NCI-H2029 treated with DMSO at 0.1 percent for 48 hours (cell line): Measurements from ENCODE around the gene SIAH3.

Source experiments
- DNase-seq: peaks from one replicate; lab custom pipeline; 2025; lab: John Stamatoyannopoulos, UW

SIAH3 gene

DNA sequence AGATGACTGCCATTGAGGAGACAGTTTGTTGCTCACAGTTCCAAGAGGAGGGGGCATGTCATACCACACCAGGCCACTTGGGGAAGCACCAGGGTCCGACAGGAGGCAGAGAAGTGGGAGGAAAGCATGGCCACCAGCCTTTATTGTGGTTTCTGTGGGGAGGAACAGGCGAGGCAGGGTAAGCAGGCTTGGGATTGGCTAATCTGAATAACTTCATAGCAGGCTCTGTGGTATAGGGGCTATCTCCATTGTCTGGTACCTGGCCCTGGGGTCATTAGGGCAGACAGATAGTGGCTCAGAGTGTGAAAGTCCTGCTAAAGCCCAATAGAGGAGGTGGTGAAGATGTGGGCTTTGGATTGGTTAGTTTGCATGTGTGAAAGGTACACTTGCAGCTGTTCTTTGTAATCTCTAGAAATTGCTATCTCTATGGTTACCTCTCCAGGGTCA is 114.0 kb downstream of the SIAH3 start:
- DNase-seq, result no peak

DNA sequence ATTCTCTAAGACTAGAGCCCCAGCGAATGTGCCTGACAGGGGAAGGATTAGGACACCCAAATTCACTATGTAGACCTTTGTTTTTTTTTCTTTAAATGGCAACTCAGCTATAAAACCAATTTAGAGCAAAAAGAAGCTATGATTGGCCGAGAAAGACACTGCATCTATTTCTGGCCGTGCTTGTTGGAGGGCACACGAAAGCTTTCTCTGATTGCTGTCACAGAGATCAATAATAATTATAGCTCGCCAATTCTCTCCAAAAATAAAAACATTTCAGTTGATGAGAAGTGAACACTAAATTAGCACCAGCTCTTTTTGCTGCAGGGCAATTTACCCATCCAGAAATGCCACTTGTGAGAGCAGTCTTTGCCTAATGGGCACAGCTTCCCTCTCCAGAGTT is 118.2 kb downstream of the SIAH3 start:
- no peak for DNase-seq

DNA sequence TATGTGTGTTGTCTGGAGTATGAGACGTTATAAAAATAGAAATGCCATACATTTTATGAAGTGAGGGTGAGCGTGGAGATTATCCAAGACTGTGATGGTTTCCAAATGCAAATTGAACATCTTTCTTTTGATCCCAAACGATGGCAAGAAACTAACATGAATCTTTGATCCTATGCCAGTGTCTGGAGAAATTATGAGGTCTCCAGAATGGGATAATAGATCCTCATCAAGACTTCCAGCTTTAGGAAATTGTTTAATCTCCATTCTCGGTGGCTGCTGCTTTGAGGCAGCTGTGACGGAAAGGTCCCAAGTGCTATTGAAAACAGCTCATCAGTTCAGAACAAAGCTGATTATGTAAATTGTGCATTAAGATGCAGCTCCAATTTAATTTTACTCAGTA is 118.6 kb downstream of the SIAH3 start:
- DNase-seq, result no peak

DNA sequence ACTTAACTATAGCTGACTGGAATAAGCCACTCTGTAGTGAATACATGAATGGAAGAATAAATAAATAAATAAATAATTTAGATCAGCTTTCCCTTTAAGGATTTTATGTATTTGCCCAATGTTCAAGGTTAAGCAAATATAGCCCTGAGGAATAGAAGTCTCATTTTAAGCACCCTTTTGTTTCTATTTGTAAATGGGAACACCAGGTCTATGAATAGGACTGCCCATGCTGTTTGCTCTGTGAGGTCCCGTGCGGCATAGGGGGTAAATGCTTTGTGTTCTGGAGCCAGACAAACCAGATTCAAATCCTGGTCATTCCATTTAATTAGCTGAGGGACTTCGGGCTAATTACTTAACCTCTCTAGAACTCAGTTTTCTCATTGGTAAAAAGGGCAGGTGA is 120.1 kb downstream of the SIAH3 start:
- DNase-seq, result no peak

DNA sequence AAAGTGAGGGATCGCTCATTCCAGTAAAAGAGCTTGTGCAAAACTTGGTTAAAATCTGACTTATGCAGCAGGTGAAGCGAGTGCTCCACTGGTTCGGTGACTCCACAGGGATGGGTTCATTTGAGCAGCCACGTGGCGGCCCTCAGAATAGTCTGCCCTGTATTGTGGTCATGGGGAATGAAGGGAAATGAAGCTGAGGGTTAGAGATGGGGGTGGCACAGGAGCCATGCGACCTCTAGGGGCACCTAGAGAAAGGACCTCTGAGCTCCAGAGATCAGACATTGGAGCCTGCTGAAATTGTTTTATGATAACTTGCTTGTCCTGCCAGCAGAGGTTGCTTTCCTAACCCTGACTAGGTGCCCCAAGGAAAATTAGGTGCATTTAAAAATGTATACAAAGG is 122.8 kb downstream of the SIAH3 start:
- no peak for DNase-seq
